Common myeloid progenitor, CD34-positive (primary cell): ENCODE measurements around the gene MPZL3.
A peak's percentile ranks its signal among the peaks of the same experiment; 100 is the strongest.
"Not testable (repeated sequence)": the region's sequence is repeated elsewhere in the genome, so short reads cannot be mapped to it uniquely, and the experiment has no call there.

ENCODE experiments used
- CTCF ChIA-PET: fragments of 350-600 bp; sonication (Branson Sonifier 250); formaldehyde crosslinking; loops from one replicate; lab custom pipeline; 2021; ENCODE audit warnings: antibody characterized with exemption; lab: Charles Lee
- POLR2A ChIA-PET: fragments of 350-600 bp; sonication (Branson Sonifier 250); formaldehyde crosslinking; loops from one replicate; lab custom pipeline; 2021; ENCODE audit warnings: antibody characterized with exemption; lab: Charles Lee
- DNase-seq, 3 donors: peaks; one replicate each; pipeline versions ENCODE4 v3.0.0 to v3.0.0-alpha.2; 2013
- H3K27ac ChIP-seq, 2 experiments: 1 replicate in 1 of 2; 2 replicates in 1 of 2; pipeline ENCODE4 v1.7.0; 2013; ENCODE audit warnings: inconsistent platforms in 2 of 2, low read length in 2 of 2, mild to moderate bottlenecking in 2 of 2, low read depth in 1 of 2, moderate library complexity in 1 of 2; ENCODE audit not compliant: severe bottlenecking in 2 of 2, insufficient read depth in 1 of 2, poor library complexity in 1 of 2
- H3K27me3 ChIP-seq, 5 experiments: replicated peaks in 2 of 5; 1 replicate in 3 of 5; 2 replicates in 2 of 5; pipeline versions ENCODE4 v1.6.1 to v1.7.0; 2013; ENCODE audit warnings: low read length in 4 of 5, mild to moderate bottlenecking in 2 of 5, moderate library complexity in 2 of 5, inconsistent platforms in 1 of 5; ENCODE audit not compliant: insufficient read depth in 5 of 5, control insufficient read depth in 4 of 5
- H3K36me3 ChIP-seq, 4 experiments: 1 replicate in 2 of 4; 2 replicates in 2 of 4; pipeline versions ENCODE4 v1.6.1 to v1.7.0; 2013; ENCODE audit warnings: low read length in 3 of 4, control low read depth in 1 of 4, mild to moderate bottlenecking in 1 of 4; ENCODE audit not compliant: control insufficient read depth in 4 of 4, insufficient read depth in 4 of 4
- H3K4me1 ChIP-seq, 4 experiments: 1 replicate in 3 of 4; 2 replicates in 1 of 4; pipeline versions ENCODE4 v1.6.1 to v1.7.1; 2013; ENCODE audit warnings: low read length in 3 of 4, mild to moderate bottlenecking in 3 of 4, control low read depth in 1 of 4, inconsistent platforms in 1 of 4, moderate library complexity in 1 of 4; ENCODE audit not compliant: control insufficient read depth in 4 of 4, insufficient read depth in 4 of 4; ENCODE audit errors: control extremely low read depth in 1 of 4
- H3K4me3 ChIP-seq, 7 experiments: 1 replicate in 4 of 7; 2 replicates in 3 of 7; pipeline versions ENCODE4 v1.5.1 to v1.7.0; 2013; ENCODE audit warnings: mild to moderate bottlenecking in 7 of 7, low read length in 6 of 7, moderate library complexity in 6 of 7, inconsistent platforms in 2 of 7, low read depth in 2 of 7, control low read depth in 1 of 7; ENCODE audit not compliant: insufficient read depth in 4 of 7, control insufficient read depth in 1 of 7; ENCODE audit errors: extremely low read depth in 1 of 7
- H3K9me3 ChIP-seq, 5 experiments: 1 replicate in 4 of 5; 2 replicates in 1 of 5; pipeline versions ENCODE4 v1.6.1 to v1.7.1; 2013; ENCODE audit warnings: low read length in 4 of 5, mild to moderate bottlenecking in 2 of 5, inconsistent platforms in 1 of 5, low read depth in 1 of 5, moderate library complexity in 1 of 5; ENCODE audit not compliant: control insufficient read depth in 4 of 5, insufficient read depth in 2 of 5; ENCODE audit errors: control extremely low read depth in 1 of 5
- WGBS: methylation state at CpG from one replicate; pipeline ENCODE4 v1.1.5; 2013; ENCODE audit not compliant: insufficient coverage; 5-methylcytosine and 5-hydroxymethylcytosine counted together

Gene MPZL3

GRCh38 chr11:118199135-118199534 lies 53.0 kb downstream of the MPZL3 start:
- H3K36me3 ChIP-seq: peaks cover 0 to 67% (median 17%) of the 10 kb centered on the region in 4 experiments
- H3K4me1 ChIP-seq: peaks cover 0 to 23% (median 16%) of the 10 kb centered on the region in 4 experiments
- CTCF ChIA-PET: interaction anchor here (0.8 to 3.2 kb wide), 38 partner anchors 13 to 276 kb away, joined by 3 to 49 read pairs (median 6); partner anchors contain the start of genes CD3E, JAML, MPZL2 and MPZL3
- H3K27ac ChIP-seq: no peak overlapping the region
- H3K9me3 ChIP-seq: no peaks in the 10 kb centered on the region
- DNase-seq: no peak
- WGBS: no CpG with 5 or more reads among the region's 6 CpGs
- POLR2A ChIA-PET: interaction anchor here (0.6 to 1.2 kb wide), 2 partner anchors 53 to 152 kb away, joined by 4 to 7 read pairs; partner anchors contain the start of gene MPZL3
- H3K4me3 ChIP-seq: no peak overlapping the region
- H3K27me3 ChIP-seq: no peaks in the 10 kb centered on the region

DNA sequence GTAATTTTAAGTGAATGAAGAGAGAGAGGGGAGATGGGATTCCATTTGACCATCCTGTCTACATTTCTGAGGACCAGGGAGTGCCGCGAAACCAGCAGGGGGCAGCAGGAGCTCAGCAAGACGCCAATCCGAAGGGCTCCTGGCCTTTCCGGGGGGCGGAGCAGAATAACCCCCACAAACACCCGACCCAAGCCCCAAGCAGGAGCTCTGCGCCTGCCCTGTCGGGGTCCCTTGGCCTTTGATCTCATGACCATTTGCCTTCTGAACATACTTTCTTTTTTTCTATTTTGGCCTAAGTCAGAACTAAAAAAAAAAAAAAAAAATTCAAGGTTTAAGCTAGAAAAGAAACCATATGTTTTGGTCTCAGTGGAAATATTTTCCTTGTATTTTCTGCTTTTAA lies 53.8 kb downstream of the MPZL3 start:
- peaks cover 0 to 23% (median 16%) of the 10 kb centered on the region in 4 experiments for H3K4me1 ChIP-seq
- H3K27me3 ChIP-seq: no peaks in the 10 kb centered on the region
- peaks cover 0 to 67% (median 20%) of the 10 kb centered on the region in 4 experiments for H3K36me3 ChIP-seq
- ChIA-PET POLR2A (interaction anchor here (0.6 to 1.2 kb wide), 3 partner anchors 43 to 153 kb away, joined by 4 to 7 read pairs (median 5); partner anchors contain the start of gene MPZL3), CTCF (interaction anchor here (0.8 to 3.2 kb wide), 50 partner anchors 11 to 436 kb away, joined by 3 to 49 read pairs (median 6); partner anchors contain the start of genes CD3E, JAML, MPZL2 and MPZL3)
- peak; percentile 73 to 81 (median 73) for DNase-seq
- no peak overlapping the region for H3K27ac ChIP-seq
- WGBS: no CpG with 5 or more reads among the region's 9 CpGs
- H3K4me3 ChIP-seq: peak overlapping the region in 3 of 7 experiments; percentile 24 to 58 (median 38)
- H3K9me3 ChIP-seq: peaks cover 0 to 3% (median 0%) of the 10 kb centered on the region in 5 experiments

GRCh38 chr11:118194835-118195627 lies 57.1 kb downstream of the MPZL3 start:
- Histone ChIP-seq H3K36me3 (peaks cover 0 to 43% (median 19%) of the 10 kb centered on the region in 4 experiments), H3K4me1 (peaks cover 0 to 5% (median 3%) of the 10 kb centered on the region in 4 experiments), H3K4me3 (no peak overlapping the region), H3K9me3 (peaks cover 0 to 3% (median 0%) of the 10 kb centered on the region in 5 experiments), H3K27me3 (no peaks in the 10 kb centered on the region), H3K27ac (no peak overlapping the region)
- DNase-seq: no peak
- ChIA-PET CTCF (interaction anchor here (1.0 to 3.2 kb wide), 7 partner anchors 13 to 158 kb away, joined by 3 to 12 read pairs (median 4); no protein-coding TSS in a partner anchor), POLR2A (no interaction called here)
- 99% methylated on average over 10 of the region's 10 CpGs for WGBS

DNA sequence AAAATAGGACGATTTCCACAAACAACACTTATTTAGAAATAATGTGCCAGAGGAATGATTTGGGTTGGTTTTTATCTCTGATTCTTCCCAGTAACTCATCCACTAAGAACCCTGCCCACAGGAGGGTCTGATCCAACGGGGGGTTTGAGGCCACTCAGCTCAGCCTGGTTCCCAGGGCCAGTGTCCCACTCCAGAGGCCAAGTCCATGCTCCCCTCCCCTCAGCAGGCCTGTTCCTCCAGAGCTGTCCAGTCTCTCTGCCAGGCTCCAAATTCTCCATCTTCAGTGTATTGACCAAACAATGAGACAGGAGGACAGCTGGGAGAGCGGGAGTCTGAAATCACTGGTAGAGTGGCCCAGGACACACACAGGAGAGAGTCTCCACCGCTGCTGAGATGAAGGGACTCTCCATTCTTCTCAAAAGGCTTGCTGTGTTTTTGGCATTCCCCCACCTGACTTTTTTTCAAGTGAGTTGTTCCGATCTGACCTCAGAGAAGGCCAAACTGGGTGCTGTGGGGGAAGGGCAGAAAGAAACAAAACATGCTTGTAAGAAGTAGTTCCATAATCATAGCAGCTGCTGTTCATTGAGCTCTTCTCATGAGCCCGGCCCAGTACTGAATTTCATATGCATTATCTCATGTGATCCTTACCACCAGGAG lies 58.1 kb downstream of the MPZL3 start:
- WGBS: 100% methylated on average over 3 of the region's 6 CpGs
- CTCF ChIA-PET: interaction anchor here (0.6 to 3.2 kb wide), 3 partner anchors 12 to 101 kb away, joined by 3 to 12 read pairs (median 4); no protein-coding TSS in a partner anchor
- Histone ChIP-seq H3K36me3 (peaks cover 0 to 40% (median 19%) of the 10 kb centered on the region in 4 experiments), H3K27me3 (no peaks in the 10 kb centered on the region), H3K9me3 (peaks cover 0 to 3% (median 0%) of the 10 kb centered on the region in 5 experiments), H3K4me1 (peaks cover 0 to 5% (median 3%) of the 10 kb centered on the region in 4 experiments), H3K4me3 (no peak overlapping the region), H3K27ac (no peak overlapping the region)
- POLR2A ChIA-PET: no interaction called here
- no peak for DNase-seq

GRCh38 chr11:118192817-118193216 lies 59.3 kb downstream of the MPZL3 start:
- DNase-seq, H3K9me3 ChIP-seq, H3K4me3 ChIP-seq, H3K4me1 ChIP-seq, H3K27me3 ChIP-seq, POLR2A ChIA-PET, H3K27ac ChIP-seq: not testable (repeated sequence)
- CTCF ChIA-PET: interaction anchor here (3.2 kb wide), 1 partner anchor 11 kb away, joined by 12 read pairs; no protein-coding TSS in a partner anchor
- 100% methylated on average over 3 of the region's 5 CpGs for WGBS
- peaks cover 0 to 37% (median 19%) of the 10 kb centered on the region in 4 experiments for H3K36me3 ChIP-seq

DNA sequence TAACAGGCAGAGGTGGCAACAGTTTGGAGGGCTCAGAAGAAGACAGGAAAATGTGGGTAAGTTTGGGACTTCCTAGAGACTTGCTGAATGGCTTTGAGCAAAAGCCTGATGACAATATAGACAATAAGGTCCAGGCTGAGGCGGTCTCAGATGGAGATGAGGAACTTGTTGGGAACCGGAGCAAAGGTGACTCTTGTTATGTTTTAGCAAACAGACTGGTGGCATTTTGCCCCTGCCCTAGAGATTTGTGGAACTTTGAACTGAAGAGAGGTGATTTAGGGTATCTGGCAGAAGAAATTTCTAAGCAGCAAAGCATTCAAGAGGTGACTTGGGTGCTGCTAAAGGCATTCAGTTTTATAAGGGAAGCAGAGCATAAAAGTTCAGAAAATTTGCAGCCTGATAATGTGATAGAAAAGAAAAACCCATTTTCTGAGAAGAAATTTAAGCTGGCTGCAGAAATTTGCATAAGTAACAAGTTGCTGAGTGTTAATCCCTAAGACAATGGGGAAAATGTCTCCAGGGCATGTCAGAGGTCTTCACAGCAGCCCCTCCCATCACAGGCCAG lies 61.1 kb downstream of the MPZL3 start:
- H3K9me3 ChIP-seq, DNase-seq, POLR2A ChIA-PET, CTCF ChIA-PET, H3K27ac ChIP-seq, H3K4me3 ChIP-seq, H3K27me3 ChIP-seq: not testable (repeated sequence)
- Histone ChIP-seq H3K4me1 (peaks cover 0 to 17% (median 6%) of the 10 kb centered on the region in 4 experiments), H3K36me3 (peaks cover 0 to 25% (median 11%) of the 10 kb centered on the region in 4 experiments)
- WGBS: 50% methylated on average over 2 of the region's 2 CpGs
